H1 (cell line): ENCODE results near the gene BLTP2. TPM values are rescaled to one million over a fixed set of nuclear protein-coding genes. Genes with fewer than 3 reads are reported as not detected.

ENCODE experiments used
- CTCF ChIA-PET: fragments of 300-600 bp; sonication (Branson Sonifier 250); formaldehyde crosslinking; loops from one replicate; lab custom pipeline; 2021; ENCODE audit not compliant: partially characterized antibody; lab: Charles Lee
- POLR2A ChIA-PET: fragments of 300-600 bp; sonication (Branson Sonifier 250); formaldehyde crosslinking; loops from one replicate; lab custom pipeline; 2021; ENCODE audit warnings: inconsistent platforms; ENCODE audit not compliant: partially characterized antibody; lab: Charles Lee
- DNase-seq, 2 experiments: peaks; one replicate each; pipeline versions ENCODE4 v3.0.0 to v3.0.0-alpha.2; 2010 to 2022; ENCODE audit warnings: low spot score in 2 of 2, low read depth in 1 of 2, mixed read lengths in 1 of 2
- FAIRE-seq: peaks from 2 replicates; lab custom pipeline; 2011; peaks lifted over from hg19 to GRCh38; lab: Jason Lieb, UNC
- H2AFZ ChIP-seq: 2 replicates; pipeline ENCODE4 v1.8.1; 2012; ENCODE audit warnings: low read length, inconsistent platforms
- H2AK5ac ChIP-seq: 2 replicates; pipeline ENCODE4 v1.6.1; 2013; ENCODE audit warnings: low read depth, low read length
- H2BK120ac ChIP-seq: replicated peaks from 2 replicates; pipeline ENCODE3; 2013; ENCODE audit warnings: low read depth, low read length, inconsistent platforms
- H2BK12ac ChIP-seq: 2 replicates; pipeline ENCODE4 v1.6.1; 2013; ENCODE audit warnings: low read depth, low read length
- H2BK15ac ChIP-seq: 2 replicates; pipeline ENCODE4 v1.6.1; 2013; ENCODE audit warnings: low read length
- H2BK20ac ChIP-seq: 2 replicates; pipeline ENCODE4 v1.6.1; 2013; ENCODE audit warnings: low read length
- H2BK5ac ChIP-seq: 2 replicates; pipeline ENCODE4 v1.6.1; 2013; ENCODE audit warnings: low read depth, low read length
- H3K14ac ChIP-seq: 2 replicates; pipeline ENCODE4 v1.6.1; 2013; ENCODE audit warnings: inconsistent platforms; ENCODE audit not compliant: insufficient read length
- H3K18ac ChIP-seq: 2 replicates; pipeline ENCODE4 v1.6.1; 2013; ENCODE audit warnings: low read length; ENCODE audit errors: extremely low read depth
- H3K23ac ChIP-seq: 2 replicates; pipeline ENCODE4 v1.6.1; 2013; ENCODE audit warnings: inconsistent platforms; ENCODE audit not compliant: insufficient read length
- H3K23me2 ChIP-seq: 2 replicates; pipeline ENCODE4 v1.6.1; 2013; ENCODE audit warnings: low read depth, low read length
- H3K27ac ChIP-seq: 2 replicates; pipeline ENCODE4 v1.6.1; 2011; ENCODE audit warnings: low read depth, low read length, inconsistent platforms
- H3K27me3 ChIP-seq, 4 experiments: replicated peaks in 1 of 4; 1 replicate in 1 of 4; 2 replicates in 3 of 4; pipeline versions ENCODE4 v1.6.1 to v1.8.1; 2011 to 2013; ENCODE audit warnings: low read length in 3 of 4, mild to moderate bottlenecking in 3 of 4, inconsistent platforms in 2 of 4, mixed read lengths in 2 of 4, moderate library complexity in 1 of 4; ENCODE audit not compliant: control insufficient read depth in 3 of 4, insufficient read depth in 3 of 4; ENCODE audit errors: extremely low read depth in 1 of 4
- H3K36me3 ChIP-seq, 4 experiments: 2 replicates each; pipeline versions ENCODE4 v1.6.1 to v1.8.1; 2011 to 2013; ENCODE audit warnings: mild to moderate bottlenecking in 4 of 4, low read length in 3 of 4, moderate library complexity in 2 of 4, control low read depth in 1 of 4, inconsistent platforms in 1 of 4; ENCODE audit not compliant: insufficient read depth in 4 of 4, control insufficient read depth in 2 of 4
- H3K4ac ChIP-seq: replicated peaks from 2 replicates; pipeline ENCODE3; 2013; ENCODE audit warnings: low read length, low read depth, mixed read lengths, inconsistent platforms; ENCODE audit not compliant: insufficient read length
- H3K4me1 ChIP-seq, 4 experiments: replicated peaks in 1 of 4; 1 replicate in 1 of 4; 2 replicates in 3 of 4; pipeline versions ENCODE4 v1.6.1 to v1.8.1; 2011 to 2013; ENCODE audit warnings: low read length in 3 of 4, inconsistent platforms in 2 of 4, mixed read lengths in 1 of 4; ENCODE audit not compliant: insufficient read depth in 4 of 4, control insufficient read depth in 3 of 4
- H3K4me2 ChIP-seq, 2 experiments: 2 replicates each; pipeline versions ENCODE4 v1.6.1 to v1.8.1; 2011 to 2013; ENCODE audit warnings: low read depth in 2 of 2, low read length in 2 of 2, control low read depth in 1 of 2, inconsistent platforms in 1 of 2, mild to moderate bottlenecking in 1 of 2; ENCODE audit not compliant: insufficient read depth in 1 of 2
- H3K4me3 ChIP-seq, 4 experiments: fragments of 200-600, 300-600 bp in 1 of 4; sonication (generic), shearing (Covaris generic), sonication (Bioruptor Twin) in 1 of 4; 2 replicates each; pipeline versions ENCODE4 v1.5.1 to v1.8.1; 2011 to 2016; ENCODE audit warnings: low read length in 4 of 4, low read depth in 3 of 4, control low read depth in 2 of 4, inconsistent platforms in 2 of 4, mild to moderate bottlenecking in 2 of 4, mixed read lengths in 1 of 4, moderate library complexity in 1 of 4; ENCODE audit not compliant: insufficient read depth in 2 of 4; ENCODE audit errors: extremely low read depth in 1 of 4
- H3K56ac ChIP-seq: replicated peaks from 2 replicates; pipeline ENCODE3; 2013; ENCODE audit warnings: low read depth, mild to moderate bottlenecking, mixed read lengths, low read length, inconsistent platforms; ENCODE audit not compliant: insufficient read length
- H3K79me1 ChIP-seq: 2 replicates; pipeline ENCODE4 v1.6.1; 2013; ENCODE audit warnings: low read depth, low read length, control low read depth
- H3K79me2 ChIP-seq, 2 experiments: 2 replicates each; pipeline versions ENCODE4 v1.6.1 to v1.8.1; 2012 to 2013; ENCODE audit warnings: low read length in 2 of 2, mild to moderate bottlenecking in 2 of 2, inconsistent platforms in 1 of 2; ENCODE audit not compliant: insufficient read depth in 2 of 2, control insufficient read depth in 1 of 2
- H3K9ac ChIP-seq, 4 experiments: replicated peaks in 1 of 4; 1 replicate in 1 of 4; 2 replicates in 3 of 4; pipeline versions ENCODE4 v1.6.1 to v1.8.1; 2011 to 2013; ENCODE audit warnings: low read depth in 3 of 4, low read length in 3 of 4, control low read depth in 2 of 4, mild to moderate bottlenecking in 2 of 4, moderate library complexity in 2 of 4, inconsistent platforms in 1 of 4; ENCODE audit errors: extremely low read depth in 1 of 4
- H3K9me3 ChIP-seq, 2 experiments: 2 replicates each; pipeline versions ENCODE4 v1.6.1 to v1.8.1; 2012 to 2013; ENCODE audit warnings: mild to moderate bottlenecking in 2 of 2, moderate library complexity in 2 of 2, control low read depth in 1 of 2, inconsistent platforms in 1 of 2, low read depth in 1 of 2, low read length in 1 of 2, mixed read lengths in 1 of 2; ENCODE audit not compliant: insufficient read depth in 2 of 2
- H4K20me1 ChIP-seq, 2 experiments: replicated peaks in 1 of 2; 2 replicates each; pipeline versions ENCODE3 to v1.8.1; 2011 to 2013; ENCODE audit warnings: inconsistent platforms in 2 of 2, low read length in 2 of 2, mild to moderate bottlenecking in 1 of 2; ENCODE audit not compliant: insufficient read depth in 2 of 2, control insufficient read depth in 1 of 2
- H4K5ac ChIP-seq: 2 replicates; pipeline ENCODE4 v1.6.1; 2013; ENCODE audit warnings: low read length, low read depth, mixed read lengths, inconsistent platforms; ENCODE audit not compliant: insufficient read length
- H4K8ac ChIP-seq: 2 replicates; pipeline ENCODE4 v1.8.0; 2013; ENCODE audit warnings: mild to moderate bottlenecking, moderate library complexity, low read length, inconsistent platforms; ENCODE audit not compliant: insufficient read depth; ENCODE audit errors: extremely low read depth
- H4K91ac ChIP-seq: replicated peaks from 2 replicates; pipeline ENCODE3; 2013; ENCODE audit warnings: low read length, mixed read lengths, inconsistent platforms; ENCODE audit not compliant: insufficient read length
- BRCA1 ChIP-seq: IDR thresholded peaks from 2 replicates; pipeline ENCODE4 v1.6.1; 2012; ENCODE audit warnings: low read depth, low read length, improper control_type of control experiment
- CBX8 ChIP-seq: fragments of 300-800, 300-1000 bp; sonication (generic); IDR thresholded peaks from 2 replicates; pipeline ENCODE4 v1.7.1; 2016; ENCODE audit warnings: low read depth, low read length, borderline replicate concordance
- CEBPB ChIP-seq: IDR thresholded peaks from 2 replicates; pipeline ENCODE4 v1.6.1; 2012; ENCODE audit warnings: low read depth, low read length
- CREB1 ChIP-seq: IDR thresholded peaks from 2 replicates; pipeline ENCODE4 v1.6.1; 2012; ENCODE audit warnings: inconsistent platforms
- E2F6 ChIP-seq: IDR thresholded peaks from 2 replicates; pipeline ENCODE4 v1.6.1; 2012; ENCODE audit warnings: inconsistent platforms
- HDAC2 ChIP-seq, 2 experiments: fragments of 300-600 bp in 1 of 2; sonication (generic) in 1 of 2; IDR thresholded peaks; 2 replicates each; pipeline ENCODE4 v1.6.1; 2011 to 2012; ENCODE audit warnings: low read depth in 2 of 2, low read length in 2 of 2, mild to moderate bottlenecking in 2 of 2, moderate library complexity in 2 of 2, borderline replicate concordance in 1 of 2, inconsistent platforms in 1 of 2
- KDM5A ChIP-seq: fragments of 200-600 bp; IDR thresholded peaks from 2 replicates; pipeline ENCODE4 v1.7.1; 2012; ENCODE audit warnings: mild to moderate bottlenecking, low read length, inconsistent platforms, mixed read lengths
- TCF12 ChIP-seq: IDR thresholded peaks from 2 replicates; pipeline ENCODE4 v1.6.1; 2011; ENCODE audit warnings: low read depth, mild to moderate bottlenecking, low read length
- TEAD4 ChIP-seq: IDR thresholded peaks from 2 replicates; pipeline ENCODE4 v1.6.1; 2012; ENCODE audit warnings: low read depth, low read length, inconsistent platforms, mixed read lengths
- polyA plus RNA-seq, 7 experiments: library from polyadenylated mRNA; depleted of rRNA in 3 of 7; stranded (reverse) in 5 of 7; unstranded in 2 of 7; fragments of >200 nt in 5 of 7; fragments of 200-250 nt in 2 of 7; gene quantifications; 1 replicate in 5 of 7; 2 replicates in 1 of 7; 4 replicates in 1 of 7; pipeline versions ENCODE4 v1.2.1 to v1.2.3, GENCODE V29; 2011 to 2013; ENCODE audit warnings: missing spikeins in 2 of 7, mixed read lengths in 2 of 7
- total RNA-seq: library from RNA; stranded (reverse); fragmentation: NEBNext Ultra II Directional; extraction: Animal tissue kit (Norgen Biotek cat#: 25700); gene quantifications from 2 replicates; pipeline ENCODE4 v1.2.1, GENCODE V29; 2021

BLTP2 gene
- total and polyA plus RNA-seq, 2 of the 8 experiments (the other 6 are each of a cell fraction or from before 2014, with no cell fraction given): 80.9 to 140 TPM

- peaks cover 0 to 14% of the 10 kb centered on the region in 2 experiments; a peak in 3 of 4 replicates for H3K9me3 ChIP-seq
- H3K4me2 ChIP-seq: peak overlapping the region; percentile 74 to 81; a peak in 2 of 4 replicates
- FAIRE-seq (no peak), DNase-seq (no peak)
- no peak overlapping the region for H3K14ac ChIP-seq
- no peak overlapping the region for H2AK5ac ChIP-seq
- H3K27ac ChIP-seq: no peak overlapping the region
- TF ChIP-seq TCF12 (no peak), CEBPB (no peak), TEAD4 (no peak), E2F6 (no peak), KDM5A (no peak), CREB1 (no peak), HDAC2 (IDR thresholded peaks at IDR 0.05; ENCODE audit: borderline replicate concordance in 1 of 2, low read depth in 2 of 2, low read length in 2 of 2) (no peak), BRCA1 (no peak), CBX8 (no peak)
- H3K4me3 ChIP-seq: no peak overlapping the region
- H3K56ac ChIP-seq: no peak overlapping the region
- no peak overlapping the region for H2AFZ ChIP-seq
- H3K4ac ChIP-seq: no peak overlapping the region
- no peaks in the 10 kb centered on the region for H3K27me3 ChIP-seq
- H3K36me3 ChIP-seq: peaks cover 0 to 26% (median 12%) of the 10 kb centered on the region in 4 experiments; a peak in 6 of 8 replicates
- H4K8ac ChIP-seq: no peak overlapping the region
- ChIA-PET CTCF (interaction anchor here (1.0 to 4.0 kb wide), 4 partner anchors 12 to 20 kb away, joined by 3 to 38 read pairs (median 5); partner anchors contain the start of gene BLTP2), POLR2A (interaction anchor here (0.6 to 3.9 kb wide), 3 partner anchors 19 to 42 kb away, joined by 3 to 55 read pairs (median 3); partner anchors contain the start of gene BLTP2)
- peaks cover 7% of the 10 kb centered on the region for H3K79me1 ChIP-seq
- H3K18ac ChIP-seq: no peak overlapping the region
- no peak overlapping the region for H2BK15ac ChIP-seq
- H3K23ac ChIP-seq: no peak overlapping the region
- peaks cover 3% of the 10 kb centered on the region; the same call in 1 of the 2 replicates for H3K23me2 ChIP-seq
- peaks cover 28 to 78% of the 10 kb centered on the region in 2 experiments for H3K79me2 ChIP-seq
- peaks cover 2 to 14% of the 10 kb centered on the region in 2 experiments for H4K20me1 ChIP-seq
- no peak overlapping the region for H2BK20ac ChIP-seq
- H2BK5ac ChIP-seq: no peak overlapping the region
- H2BK120ac ChIP-seq: no peak overlapping the region
- no peak overlapping the region for H3K9ac ChIP-seq
- H2BK12ac ChIP-seq: no peak overlapping the region
- H4K5ac ChIP-seq: no peak overlapping the region
- no peak overlapping the region for H4K91ac ChIP-seq
- peaks cover 0 to 2% (median 0%) of the 10 kb centered on the region in 4 experiments; a peak in 3 of 7 replicates for H3K4me1 ChIP-seq
Measured at GRCh38 chr17:28663723-28664122, 18.8 kb upstream of the BLTP2 start.
